Measurements from ENCODE around the gene ERC2. TPM values are rescaled to one million over a fixed set of nuclear protein-coding genes. Genes with fewer than 3 reads are reported as not detected.

Gene ERC2
- total RNA-seq, 6 donors from 2014 or later = 0.67 to 14.7 (median 1.3) TPM

DNA sequence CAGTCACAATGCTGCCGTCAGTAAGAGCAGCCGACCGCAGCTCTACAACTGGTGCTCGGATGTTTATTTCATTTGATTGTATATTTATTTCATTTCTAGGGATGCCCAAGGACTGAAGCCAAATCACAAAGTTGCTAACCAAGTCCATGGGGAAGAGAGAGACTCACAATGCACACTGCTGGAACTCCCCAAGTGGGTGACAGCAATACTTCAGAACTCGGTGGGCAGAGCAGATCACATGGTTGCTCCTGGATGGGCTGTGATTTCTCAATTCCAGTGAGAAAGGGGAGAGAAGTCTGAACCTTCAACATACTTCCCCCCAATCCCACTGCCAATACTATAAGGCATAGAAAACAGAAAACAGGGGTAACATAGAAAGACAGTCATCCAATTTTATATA is 715.4 kb downstream of the ERC2 start:
- no peaks in the 10 kb centered on the region for H3K27me3 ChIP-seq
- H3K36me3 ChIP-seq = no peaks in the 10 kb centered on the region
- H3K27ac ChIP-seq = no peak overlapping the region
- TF ChIP-seq POLR2A (IDR thresholded peaks at IDR 0.05) (no peak), POLR2AphosphoS5 (IDR thresholded peaks at IDR 0.05) (no peak), EP300 (IDR thresholded peaks at IDR 0.05) (no peak)
- TF ChIP-seq, protein P1, sequence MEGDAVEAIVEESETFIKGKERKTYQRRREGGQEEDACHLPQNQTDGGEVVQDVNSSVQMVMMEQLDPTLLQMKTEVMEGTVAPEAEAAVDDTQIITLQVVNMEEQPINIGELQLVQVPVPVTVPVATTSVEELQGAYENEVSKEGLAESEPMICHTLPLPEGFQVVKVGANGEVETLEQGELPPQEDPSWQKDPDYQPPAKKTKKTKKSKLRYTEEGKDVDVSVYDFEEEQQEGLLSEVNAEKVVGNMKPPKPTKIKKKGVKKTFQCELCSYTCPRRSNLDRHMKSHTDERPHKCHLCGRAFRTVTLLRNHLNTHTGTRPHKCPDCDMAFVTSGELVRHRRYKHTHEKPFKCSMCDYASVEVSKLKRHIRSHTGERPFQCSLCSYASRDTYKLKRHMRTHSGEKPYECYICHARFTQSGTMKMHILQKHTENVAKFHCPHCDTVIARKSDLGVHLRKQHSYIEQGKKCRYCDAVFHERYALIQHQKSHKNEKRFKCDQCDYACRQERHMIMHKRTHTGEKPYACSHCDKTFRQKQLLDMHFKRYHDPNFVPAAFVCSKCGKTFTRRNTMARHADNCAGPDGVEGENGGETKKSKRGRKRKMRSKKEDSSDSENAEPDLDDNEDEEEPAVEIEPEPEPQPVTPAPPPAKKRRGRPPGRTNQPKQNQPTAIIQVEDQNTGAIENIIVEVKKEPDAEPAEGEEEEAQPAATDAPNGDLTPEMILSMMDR (IDR thresholded peaks at IDR 0.05) = no peak
- no peak overlapping the region for H3K4me3 ChIP-seq
- H3K4me1 ChIP-seq = peaks cover 0 to 13% (median 0%) of the 10 kb centered on the region in 4 donors
- no peak for ATAC-seq (ENCODE audit: low FRiP score in 2 of 2)
- no peaks in the 10 kb centered on the region for H3K9me3 ChIP-seq
- DNase-seq = no peak
- WGBS, 2 donors = 80 to 82% methylated on average over 5 of the region's 5 CpGs

GRCh38 chr3:55751730-55752129 is 716.5 kb downstream of the ERC2 start:
- Histone ChIP-seq H3K4me1 (peaks cover 0 to 13% (median 0%) of the 10 kb centered on the region in 4 donors), H3K27me3 (no peaks in the 10 kb centered on the region), H3K9me3 (no peaks in the 10 kb centered on the region), H3K4me3 (no peak overlapping the region), H3K36me3 (no peaks in the 10 kb centered on the region), H3K27ac (peak overlapping the region in 2 of 4 donors; percentile 52 to 61)
- ATAC-seq (ENCODE audit: low FRiP score in 2 of 2) (no peak), DNase-seq (no peak)
- no peak for TF ChIP-seq POLR2AphosphoS5 (IDR thresholded peaks at IDR 0.05)
- 65 to 70% methylated on average over 1 of the region's 1 CpG for WGBS, 2 donors

DNA sequence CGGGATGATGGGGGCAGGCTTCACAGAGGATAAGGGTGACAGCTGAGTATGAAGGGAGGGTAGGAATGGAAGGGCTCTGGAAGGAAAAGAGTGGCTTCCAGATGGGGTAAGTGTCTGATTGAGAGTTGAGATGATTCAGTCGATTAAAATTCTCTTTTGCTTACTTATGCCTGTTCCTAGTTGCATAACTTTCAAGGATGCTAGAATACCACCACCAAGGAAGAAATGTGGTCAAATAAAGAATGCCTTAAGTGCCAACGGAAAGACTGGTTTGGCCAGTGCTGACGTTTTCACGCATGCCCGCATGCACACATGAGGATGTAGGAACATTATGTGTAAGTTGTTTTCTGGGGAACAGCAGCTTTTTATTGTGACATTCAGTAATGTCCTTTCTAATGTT is 717.7 kb downstream of the ERC2 start:
- peak in 1 of 2 donors; percentile 78 for DNase-seq
- Histone ChIP-seq H3K27me3 (no peaks in the 10 kb centered on the region), H3K4me1 (peaks cover 0 to 12% (median 0%) of the 10 kb centered on the region in 4 donors), H3K36me3 (no peaks in the 10 kb centered on the region), H3K27ac (peak overlapping the region in 1 of 4 donors; percentile 52), H3K9me3 (no peaks in the 10 kb centered on the region), H3K4me3 (no peak overlapping the region)
- 55 to 57% methylated on average over 6 of the region's 6 CpGs for WGBS, 2 donors
- peak; percentile 54 to 77 for ATAC-seq (ENCODE audit: low FRiP score in 2 of 2)
- TF ChIP-seq POLR2A (IDR thresholded peaks at IDR 0.05) (peak in 1 of 4 donors; percentile 11), POLR2AphosphoS5 (IDR thresholded peaks at IDR 0.05) (peak; percentile 35 to 48), EP300 (IDR thresholded peaks at IDR 0.05) (peak in 1 of 4 donors; percentile 93)
- TF ChIP-seq, protein P1 (IDR thresholded peaks at IDR 0.05) = no peak

GRCh38 chr3:55749036-55749435 is 719.2 kb downstream of the ERC2 start:
- no peaks in the 10 kb centered on the region for H3K36me3 ChIP-seq
- DNase-seq (no peak), ATAC-seq (ENCODE audit: low FRiP score in 2 of 2) (no peak)
- TF ChIP-seq POLR2AphosphoS5 (IDR thresholded peaks at IDR 0.05) = no peak
- TF ChIP-seq, protein P1 (IDR thresholded peaks at IDR 0.05) = no peak
- TF ChIP-seq POLR2A (IDR thresholded peaks at IDR 0.05) = no peak
- no peak for TF ChIP-seq EP300 (IDR thresholded peaks at IDR 0.05)
- no peak overlapping the region for H3K4me3 ChIP-seq
- H3K4me1 ChIP-seq = peaks cover 0 to 9% (median 0%) of the 10 kb centered on the region in 4 donors
- WGBS, 2 donors = 78 to 100% methylated on average over 1 of the region's 1 CpG
- H3K9me3 ChIP-seq = no peaks in the 10 kb centered on the region
- H3K27me3 ChIP-seq = no peaks in the 10 kb centered on the region
- no peak overlapping the region for H3K27ac ChIP-seq

DNA sequence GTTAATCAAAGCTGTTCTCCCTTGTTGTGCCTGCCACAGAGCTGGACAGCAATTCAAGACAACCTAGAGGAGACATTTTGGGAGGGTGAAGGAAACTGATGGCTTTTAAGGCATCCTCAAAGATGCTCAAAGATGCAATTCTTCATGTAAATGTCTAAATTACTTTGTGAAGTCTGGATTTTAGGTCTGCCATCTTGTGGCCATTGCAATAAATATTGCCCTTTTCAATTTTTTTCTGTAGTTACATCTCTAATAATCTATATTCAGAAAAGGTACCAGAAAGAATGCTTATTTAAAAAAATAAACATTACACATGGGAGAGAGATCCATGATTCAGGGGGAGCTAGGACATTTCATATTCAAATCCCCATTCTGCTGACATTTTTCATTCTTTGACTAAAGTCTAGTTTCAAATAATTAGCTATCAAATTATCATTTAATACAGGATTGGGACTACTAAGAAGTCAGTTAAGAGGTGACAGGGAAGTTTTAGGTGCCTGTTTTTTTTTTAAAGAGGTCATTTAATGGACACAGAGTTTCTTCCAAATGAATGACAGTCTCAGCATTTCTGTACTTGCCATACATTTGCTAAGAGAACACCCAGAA is 721.4 kb downstream of the ERC2 start:
- Histone ChIP-seq H3K4me3 (no peak overlapping the region), H3K36me3 (no peaks in the 10 kb centered on the region), H3K27me3 (no peaks in the 10 kb centered on the region), H3K9me3 (no peaks in the 10 kb centered on the region), H3K4me1 (peaks cover 0 to 9% (median 0%) of the 10 kb centered on the region in 4 donors), H3K27ac (no peak overlapping the region)
- ATAC-seq (ENCODE audit: low FRiP score in 2 of 2) (peak in 1 of 2 donors; percentile 23), DNase-seq (no peak)
- TF ChIP-seq, protein P1 (IDR thresholded peaks at IDR 0.05) = peak in 3 of 6 experiments; percentile 19 to 26 (median 20)
- no peak for TF ChIP-seq POLR2AphosphoS5 (IDR thresholded peaks at IDR 0.05)

All from upper lobe of left lung (tissue), 6 donors.